ENCODE data around the gene MACF1. TPM values are rescaled to one million over a fixed set of nuclear protein-coding genes. Genes with fewer than 3 reads are reported as not detected.

The MACF1 gene
- total RNA-seq, 1 donor from 2014 or later, result 657 TPM

GRCh38 chr1:39321979-39322378 lies 117.5 kb downstream of the MACF1 start:
- Mint-ChIP-seq H3K27me3 (ENCODE audit: unreplicated experiment) (no peaks in the 10 kb centered on the region), H3K9me3 (ENCODE audit: unreplicated experiment) (no peaks in the 10 kb centered on the region), H3K4me1 (ENCODE audit: low read depth, unreplicated experiment) (no peaks in the 10 kb centered on the region), H3K36me3 (ENCODE audit: unreplicated experiment) (no peaks in the 10 kb centered on the region), H3K4me3 (ENCODE audit: unreplicated experiment) (no peak overlapping the region), H3K27ac (ENCODE audit: unreplicated experiment) (no peak overlapping the region)
- no peak for DNase-seq
- TF ChIP-seq, protein P1, sequence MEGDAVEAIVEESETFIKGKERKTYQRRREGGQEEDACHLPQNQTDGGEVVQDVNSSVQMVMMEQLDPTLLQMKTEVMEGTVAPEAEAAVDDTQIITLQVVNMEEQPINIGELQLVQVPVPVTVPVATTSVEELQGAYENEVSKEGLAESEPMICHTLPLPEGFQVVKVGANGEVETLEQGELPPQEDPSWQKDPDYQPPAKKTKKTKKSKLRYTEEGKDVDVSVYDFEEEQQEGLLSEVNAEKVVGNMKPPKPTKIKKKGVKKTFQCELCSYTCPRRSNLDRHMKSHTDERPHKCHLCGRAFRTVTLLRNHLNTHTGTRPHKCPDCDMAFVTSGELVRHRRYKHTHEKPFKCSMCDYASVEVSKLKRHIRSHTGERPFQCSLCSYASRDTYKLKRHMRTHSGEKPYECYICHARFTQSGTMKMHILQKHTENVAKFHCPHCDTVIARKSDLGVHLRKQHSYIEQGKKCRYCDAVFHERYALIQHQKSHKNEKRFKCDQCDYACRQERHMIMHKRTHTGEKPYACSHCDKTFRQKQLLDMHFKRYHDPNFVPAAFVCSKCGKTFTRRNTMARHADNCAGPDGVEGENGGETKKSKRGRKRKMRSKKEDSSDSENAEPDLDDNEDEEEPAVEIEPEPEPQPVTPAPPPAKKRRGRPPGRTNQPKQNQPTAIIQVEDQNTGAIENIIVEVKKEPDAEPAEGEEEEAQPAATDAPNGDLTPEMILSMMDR (IDR thresholded peaks at IDR 0.05; ENCODE audit: partially characterized antibody, unreplicated experiment), result no peak

GRCh38 chr1:39322431-39322830 lies 117.9 kb downstream of the MACF1 start:
- Mint-ChIP-seq H3K4me1 (ENCODE audit: low read depth, unreplicated experiment) (no peaks in the 10 kb centered on the region), H3K36me3 (ENCODE audit: unreplicated experiment) (no peaks in the 10 kb centered on the region), H3K27me3 (ENCODE audit: unreplicated experiment) (no peaks in the 10 kb centered on the region), H3K4me3 (ENCODE audit: unreplicated experiment) (no peak overlapping the region), H3K9me3 (ENCODE audit: unreplicated experiment) (no peaks in the 10 kb centered on the region), H3K27ac (ENCODE audit: unreplicated experiment) (no peak overlapping the region)
- no peak for DNase-seq
- TF ChIP-seq, protein P1 (IDR thresholded peaks at IDR 0.05; ENCODE audit: partially characterized antibody, unreplicated experiment), result no peak

DNA sequence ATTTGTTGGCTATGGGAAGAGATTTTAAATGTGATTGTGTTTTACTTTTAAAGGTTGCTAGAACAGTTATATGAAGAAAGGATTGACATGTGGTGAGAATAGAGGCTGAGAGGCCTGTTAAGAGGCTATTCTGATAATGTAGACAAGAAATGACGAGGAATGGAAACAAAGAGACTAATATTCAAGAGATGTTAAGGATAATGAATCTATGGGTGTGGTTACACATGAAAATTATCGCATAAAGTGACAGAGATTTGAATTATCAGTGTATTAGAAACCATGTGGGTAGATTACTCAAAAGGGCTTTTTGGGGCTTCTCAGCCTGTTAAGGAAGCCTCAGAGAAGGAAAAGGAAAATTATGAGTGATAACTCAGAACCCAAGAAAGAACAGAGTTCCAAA lies 120.4 kb downstream of the MACF1 start:
- TF ChIP-seq, protein P1 (IDR thresholded peaks at IDR 0.05; ENCODE audit: partially characterized antibody, unreplicated experiment), result no peak
- DNase-seq, result no peak
- no peak overlapping the region for H3K27ac Mint-ChIP-seq (ENCODE audit: unreplicated experiment)
- H3K9me3 Mint-ChIP-seq (ENCODE audit: unreplicated experiment), result no peaks in the 10 kb centered on the region
- no peaks in the 10 kb centered on the region for H3K36me3 Mint-ChIP-seq (ENCODE audit: unreplicated experiment)
- H3K4me1 Mint-ChIP-seq (ENCODE audit: low read depth, unreplicated experiment), result no peaks in the 10 kb centered on the region
- H3K4me3 Mint-ChIP-seq (ENCODE audit: unreplicated experiment), result no peak overlapping the region
- H3K27me3 Mint-ChIP-seq (ENCODE audit: unreplicated experiment), result no peaks in the 10 kb centered on the region

DNA sequence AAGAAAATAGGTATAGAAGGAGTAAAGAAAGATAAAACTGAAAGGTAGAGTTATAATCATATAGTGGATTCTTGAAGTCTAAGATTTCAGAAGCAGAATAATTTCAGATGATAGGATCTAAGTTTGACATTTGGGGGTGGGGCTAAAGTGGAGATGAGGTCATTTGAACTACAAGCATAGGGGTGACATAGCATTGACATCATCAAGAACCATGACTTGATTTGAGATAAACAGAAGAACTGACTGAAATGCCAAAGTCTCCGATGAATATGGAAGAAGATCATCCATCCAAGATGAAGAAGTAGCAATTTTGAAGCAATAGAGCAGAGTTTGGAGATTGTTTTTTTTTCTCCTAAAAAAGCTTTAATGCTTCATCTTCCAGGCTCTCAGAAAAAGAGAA lies 122.3 kb downstream of the MACF1 start:
- H3K4me3 Mint-ChIP-seq (ENCODE audit: unreplicated experiment), result no peak overlapping the region
- TF ChIP-seq, protein P1 (IDR thresholded peaks at IDR 0.05; ENCODE audit: partially characterized antibody, unreplicated experiment), result no peak

GRCh38 chr1:39328095-39328494 lies 123.6 kb downstream of the MACF1 start:
- DNase-seq, result no peak
- H3K27me3 Mint-ChIP-seq (ENCODE audit: unreplicated experiment), result no peaks in the 10 kb centered on the region
- H3K9me3 Mint-ChIP-seq (ENCODE audit: unreplicated experiment), result no peaks in the 10 kb centered on the region
- H3K36me3 Mint-ChIP-seq (ENCODE audit: unreplicated experiment), result no peaks in the 10 kb centered on the region
- H3K4me3 Mint-ChIP-seq (ENCODE audit: unreplicated experiment), result no peak overlapping the region
- TF ChIP-seq, protein P1 (IDR thresholded peaks at IDR 0.05; ENCODE audit: partially characterized antibody, unreplicated experiment), result no peak
- no peaks in the 10 kb centered on the region for H3K4me1 Mint-ChIP-seq (ENCODE audit: low read depth, unreplicated experiment)
- no peak overlapping the region for H3K27ac Mint-ChIP-seq (ENCODE audit: unreplicated experiment)

More for the DNA sequence above, 122.3 kb downstream of the MACF1 start:
- Mint-ChIP-seq H3K4me1 (ENCODE audit: low read depth, unreplicated experiment) (no peaks in the 10 kb centered on the region), H3K9me3 (ENCODE audit: unreplicated experiment) (no peaks in the 10 kb centered on the region), H3K27me3 (ENCODE audit: unreplicated experiment) (no peaks in the 10 kb centered on the region), H3K36me3 (ENCODE audit: unreplicated experiment) (no peaks in the 10 kb centered on the region), H3K27ac (ENCODE audit: unreplicated experiment) (no peak overlapping the region)
- no peak for DNase-seq
